NCI-H526 (cell line): ENCODE data around the gene FANK1.
A peak's percentile ranks its signal among the peaks of the same experiment; 100 is the strongest.
"Not testable (repeated sequence)": the region's sequence is repeated elsewhere in the genome, so short reads cannot be mapped to it uniquely, and the experiment has no call there.

ENCODE experiments used
- DNase-seq, 2 experiments: peaks; one replicate each; lab custom pipeline; 2025; lab: John Stamatoyannopoulos, UW

The FANK1 gene

DNA sequence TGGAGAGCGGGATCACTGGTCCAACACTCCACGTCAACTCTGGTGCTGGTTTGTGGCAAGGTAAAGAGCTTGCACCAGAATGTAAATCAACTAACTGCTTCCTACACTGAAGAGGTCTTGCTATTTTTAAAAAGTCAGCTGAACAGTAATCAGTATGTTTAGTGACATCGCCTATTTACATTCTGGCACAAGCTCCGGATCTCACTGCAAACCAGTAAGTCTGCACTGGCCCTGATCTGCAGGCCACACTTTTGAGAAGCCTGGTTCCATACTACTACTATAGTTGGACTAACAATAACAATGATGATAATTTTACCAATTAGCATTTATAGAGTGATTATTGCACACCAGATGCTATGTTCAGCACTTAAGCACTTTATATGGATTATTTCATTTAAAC, 6.9 kb upstream of the FANK1 start:
- DNase-seq, result not testable (repeated sequence)

DNA sequence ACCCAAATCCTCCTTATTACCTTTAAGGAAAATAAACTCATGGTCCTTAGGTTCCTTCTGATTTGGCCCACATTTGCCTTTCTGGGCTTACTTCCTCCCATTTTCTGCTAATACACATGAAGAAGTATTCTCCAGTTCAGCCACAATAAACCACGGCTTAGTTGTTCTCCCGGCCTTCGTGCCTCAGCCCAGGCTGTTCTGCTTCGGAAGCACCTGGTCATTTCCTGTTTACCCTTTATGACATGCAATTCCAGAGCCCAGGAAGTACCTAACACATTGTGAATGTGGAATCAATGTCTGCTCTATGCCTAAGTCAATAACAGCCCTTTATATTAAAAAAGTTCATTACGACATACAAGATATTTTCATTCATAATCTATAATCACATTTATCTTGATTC, 4.0 kb upstream of the FANK1 start:
- DNase-seq, result not testable (repeated sequence)

DNA sequence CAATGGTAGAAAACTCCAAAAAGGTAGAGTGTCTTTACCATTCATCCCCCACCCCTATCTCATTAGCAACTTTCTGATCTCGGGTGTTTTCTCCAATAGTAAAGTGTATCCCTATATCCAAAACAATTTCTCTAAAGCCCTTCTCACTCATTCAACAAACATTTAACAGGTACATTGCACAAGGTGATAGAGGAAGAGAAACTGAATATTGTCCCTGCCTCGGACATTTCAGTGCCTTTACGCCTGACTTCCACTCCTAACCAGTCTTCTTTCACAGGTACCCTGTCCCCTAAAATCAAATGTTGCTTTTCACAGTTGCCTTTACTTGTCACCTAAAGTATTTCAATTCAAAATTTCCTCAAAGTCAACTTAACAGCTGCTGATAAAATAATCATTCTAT, 2.2 kb upstream of the FANK1 start:
- not testable (repeated sequence) for DNase-seq

DNA sequence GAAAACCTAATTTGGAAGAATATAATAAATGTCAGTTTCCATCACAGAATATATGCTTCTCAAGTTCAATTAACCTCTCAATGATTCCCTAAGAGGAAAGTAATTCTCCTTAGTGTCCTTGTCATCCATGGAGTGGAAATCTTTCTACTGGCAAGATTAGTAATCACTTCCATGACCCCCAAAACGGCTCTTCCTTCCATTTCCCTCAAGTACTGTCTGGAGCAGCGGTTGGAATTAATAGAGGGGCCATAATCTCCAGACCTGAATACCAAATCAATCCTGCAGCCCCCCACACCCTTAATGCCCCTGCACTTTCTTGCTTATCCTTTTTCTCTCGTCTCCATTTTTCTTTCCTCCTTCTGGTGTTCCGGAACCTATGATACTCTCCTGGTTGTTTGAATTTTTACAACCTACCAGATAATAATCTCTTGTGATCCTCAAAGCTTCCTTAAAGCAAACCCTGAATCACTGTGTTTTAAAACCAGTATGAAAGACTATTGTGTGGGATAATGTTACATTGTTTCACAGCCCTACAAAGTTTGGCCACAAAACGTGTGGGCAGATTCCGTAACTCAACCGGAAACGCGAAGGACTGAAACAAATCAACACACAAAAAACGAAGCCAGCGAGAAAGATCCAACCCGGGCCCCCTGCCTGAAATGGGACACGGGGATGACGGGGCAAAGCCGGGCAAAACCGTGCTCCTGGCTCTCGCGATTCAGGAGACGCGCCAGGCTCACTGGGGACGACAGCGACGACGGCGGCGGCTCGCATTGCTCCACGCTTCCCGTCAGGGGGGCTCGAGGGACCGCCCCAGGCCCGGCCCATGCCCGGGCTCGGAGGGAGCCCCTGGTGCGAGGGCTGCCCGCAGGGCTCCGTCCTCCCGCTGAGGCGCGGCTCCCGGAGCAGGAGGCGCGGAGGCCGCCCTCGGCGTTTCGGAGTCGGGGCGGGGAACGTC, 955 bp upstream of the FANK1 start:
- peak in 1 of 2 experiments; percentile 27 for DNase-seq

DNA sequence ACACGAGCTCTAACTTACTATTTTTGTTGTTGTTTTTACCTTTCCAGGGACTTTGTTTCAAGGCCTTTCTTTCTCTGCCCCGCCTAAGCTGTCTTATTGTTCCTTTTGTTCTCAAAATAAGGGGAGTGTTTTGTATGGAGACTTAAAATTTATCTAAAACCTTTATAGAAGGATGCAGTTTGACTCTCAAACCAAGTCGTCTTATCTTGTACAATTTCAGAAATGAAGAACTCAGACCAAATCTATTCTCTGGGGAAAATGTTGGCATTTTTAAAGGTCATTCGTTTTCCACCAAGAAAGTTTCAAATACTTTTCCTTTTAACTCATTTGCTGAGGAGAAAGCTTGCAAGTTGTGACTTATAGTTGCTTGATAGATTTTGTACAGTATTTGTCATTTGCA, 953 bp downstream of the FANK1 start:
- DNase-seq, result not testable (repeated sequence)

DNA sequence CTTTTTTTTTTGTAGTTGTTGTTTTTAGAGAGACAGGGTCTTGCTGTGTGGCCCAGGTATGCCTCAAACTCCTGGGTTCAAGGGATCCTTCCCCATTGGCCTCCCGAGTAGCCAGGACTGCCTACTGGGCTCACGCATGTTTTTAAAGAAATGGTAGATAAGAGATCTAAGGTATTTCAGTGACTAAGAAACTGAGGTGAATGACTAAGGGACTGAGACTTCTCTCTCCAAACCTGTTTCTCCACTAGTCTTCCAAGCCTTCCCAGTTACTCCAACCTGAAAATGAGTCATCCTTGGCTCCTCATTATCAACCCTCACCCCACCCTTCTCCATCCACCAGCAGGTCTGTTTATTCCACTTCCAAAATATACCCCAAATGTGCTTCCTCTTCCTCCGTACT, 4.6 kb downstream of the FANK1 start:
- DNase-seq, result not testable (repeated sequence)

DNA sequence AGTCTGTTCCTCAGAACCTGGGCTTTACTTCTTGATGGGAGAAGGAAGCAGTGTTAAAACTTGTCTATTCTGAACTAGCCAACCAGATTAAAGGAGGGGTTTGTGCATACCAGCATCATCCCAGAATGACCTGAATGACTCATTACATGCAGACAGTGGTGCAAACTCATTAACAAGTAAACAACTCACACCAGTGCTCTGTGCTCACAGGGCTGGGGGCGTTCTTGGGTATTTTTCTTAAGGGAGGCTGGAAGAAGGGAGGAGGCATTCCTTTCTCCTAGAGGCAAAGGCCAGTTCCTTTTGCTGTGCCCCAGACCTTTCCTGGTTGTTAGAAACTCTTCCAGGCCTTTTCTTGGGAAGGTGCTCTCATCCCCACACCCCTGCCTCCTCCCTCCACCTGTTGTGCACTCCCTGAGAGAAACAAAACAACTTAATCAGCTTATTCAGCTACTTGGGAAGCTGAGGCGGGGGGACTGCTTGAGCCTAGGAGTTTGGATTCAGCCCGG, 6.8 kb downstream of the FANK1 start:
- DNase-seq, result not testable (repeated sequence)

- DNase-seq, result not testable (repeated sequence)
Measured at GRCh38 chr10:125905069-125905994, 9.0 kb downstream of the FANK1 start.

DNA sequence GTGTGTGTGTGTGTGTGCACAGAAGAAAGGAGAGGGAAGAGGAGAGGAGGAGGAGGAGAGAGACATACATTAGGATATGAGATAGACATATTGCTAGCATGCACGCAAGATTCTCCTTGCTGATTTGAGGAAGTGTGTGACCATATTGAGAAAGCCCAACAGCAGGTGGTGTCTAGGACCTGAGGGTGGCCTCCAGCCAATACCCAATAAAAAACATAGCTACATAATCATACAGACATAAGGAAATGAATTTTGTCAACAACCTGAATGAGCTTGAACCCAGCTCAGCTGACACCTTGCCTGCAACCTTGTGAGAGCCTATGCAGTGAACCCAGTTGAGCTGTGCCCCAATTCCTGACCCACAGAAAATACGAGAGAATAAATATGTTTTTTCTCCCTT, 11.2 kb downstream of the FANK1 start:
- not testable (repeated sequence) for DNase-seq

DNA sequence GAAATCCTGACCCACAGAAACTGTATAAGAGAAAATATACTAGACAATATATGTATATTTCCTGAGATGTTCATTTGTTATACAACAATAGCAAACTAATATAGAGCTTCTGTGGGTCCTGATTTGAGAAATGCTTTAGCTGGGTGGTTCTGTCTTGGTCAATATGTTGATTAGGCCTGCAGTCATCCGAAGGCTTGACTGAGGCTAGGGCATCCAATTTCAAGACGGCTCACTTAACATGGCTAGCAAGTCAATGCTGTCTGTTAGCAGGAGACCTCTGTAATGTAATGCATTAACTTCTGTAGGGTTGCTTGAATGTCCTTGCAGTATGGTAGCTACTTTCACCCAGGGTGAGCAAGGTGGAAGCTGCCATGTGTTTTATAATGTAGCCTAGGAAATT, 12.4 kb downstream of the FANK1 start:
- DNase-seq, result not testable (repeated sequence)

GRCh38 chr10:125909491-125909890, 13.1 kb downstream of the FANK1 start:
- DNase-seq, result not testable (repeated sequence)

- DNase-seq, result no peak
Measured at GRCh38 chr10:125911145-125911544, 14.8 kb downstream of the FANK1 start.

- DNase-seq, result no peak
Measured at GRCh38 chr10:125911990-125912389, 15.6 kb downstream of the FANK1 start.

DNA sequence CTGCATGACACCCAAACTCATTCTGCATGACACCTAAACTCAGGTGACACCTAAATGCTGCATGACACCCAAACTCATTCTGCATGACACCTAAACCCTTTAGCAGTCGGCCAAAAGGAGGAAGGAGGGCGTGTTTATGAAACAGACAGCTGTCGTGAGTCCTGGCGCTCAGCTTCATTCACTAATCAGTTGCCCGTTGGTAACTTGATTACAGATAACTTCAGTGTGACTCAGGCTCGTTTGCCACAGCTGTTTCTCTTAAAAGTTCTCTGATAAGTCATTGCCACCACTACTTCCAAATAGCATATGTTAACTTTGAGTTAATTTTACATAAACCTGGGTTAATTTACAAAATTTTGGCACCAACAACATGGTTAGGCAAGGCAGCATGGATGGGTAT, 16.9 kb downstream of the FANK1 start:
- not testable (repeated sequence) for DNase-seq

GRCh38 chr10:125916977-125917376, 20.6 kb downstream of the FANK1 start:
- no peak for DNase-seq

DNA sequence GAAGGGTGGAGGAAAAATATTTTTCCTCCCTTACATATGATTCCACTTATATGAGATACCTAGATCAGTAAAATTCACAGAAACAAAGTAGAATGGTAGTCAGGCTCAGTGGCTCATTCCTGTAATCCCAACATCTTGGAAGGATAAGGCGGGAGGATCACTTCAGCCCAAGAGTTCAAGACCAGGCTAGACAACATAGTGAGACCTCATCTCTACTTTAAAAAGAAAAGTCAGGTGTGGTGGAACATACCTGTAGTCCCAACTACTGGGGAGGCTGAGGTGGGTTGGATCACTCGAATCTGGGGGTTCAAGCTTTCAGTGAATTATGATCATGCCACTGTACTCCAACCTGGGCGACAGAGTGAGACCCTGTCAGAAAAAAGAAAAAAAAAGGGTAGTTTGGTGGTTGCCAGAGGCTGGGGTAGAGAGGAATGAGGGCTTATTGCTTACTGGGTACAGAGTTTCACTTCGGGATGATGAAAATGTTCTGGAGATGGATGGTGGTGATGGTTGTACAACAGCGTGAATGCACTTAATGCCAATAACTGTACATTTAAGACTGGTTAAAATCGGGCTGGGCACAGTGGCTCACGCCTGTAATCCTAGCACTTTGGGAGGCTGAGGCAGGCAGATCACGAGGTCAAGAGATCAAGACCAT, 21.5 kb downstream of the FANK1 start:
- DNase-seq, result not testable (repeated sequence)

DNA sequence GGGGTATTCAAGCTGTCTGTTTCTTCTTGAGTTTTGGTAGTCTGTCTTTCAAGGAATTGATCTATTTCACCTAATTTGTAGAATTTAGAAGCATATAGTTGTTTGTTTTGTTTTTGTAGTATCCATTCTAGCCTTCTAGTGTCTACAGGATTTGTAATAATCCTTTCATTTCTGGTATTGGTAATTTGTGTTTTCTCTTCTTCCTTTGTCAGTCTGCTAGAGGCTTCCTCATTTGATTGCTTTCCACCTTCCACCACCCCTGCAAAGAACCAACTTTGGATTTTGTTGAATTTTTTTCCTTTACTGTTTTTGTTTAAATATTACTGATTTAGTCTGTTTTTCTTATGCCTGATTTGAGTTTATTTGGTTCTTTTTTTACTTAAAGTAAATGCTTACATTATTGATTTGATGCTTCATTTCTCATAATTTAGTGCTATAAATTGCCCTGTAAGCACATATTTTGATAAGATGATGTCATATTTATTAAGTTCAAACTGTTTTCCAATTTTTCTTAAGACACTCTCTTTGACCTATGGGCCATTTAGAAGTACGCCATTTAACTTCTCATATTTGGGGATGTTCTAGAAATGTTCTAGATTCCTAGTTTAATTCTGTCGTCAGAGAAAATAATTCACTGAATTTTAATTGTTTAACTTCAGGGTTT, 25.4 kb downstream of the FANK1 start:
- not testable (repeated sequence) for DNase-seq

GRCh38 chr10:125925262-125925834, 29.0 kb downstream of the FANK1 start:
- no peak for DNase-seq

DNA sequence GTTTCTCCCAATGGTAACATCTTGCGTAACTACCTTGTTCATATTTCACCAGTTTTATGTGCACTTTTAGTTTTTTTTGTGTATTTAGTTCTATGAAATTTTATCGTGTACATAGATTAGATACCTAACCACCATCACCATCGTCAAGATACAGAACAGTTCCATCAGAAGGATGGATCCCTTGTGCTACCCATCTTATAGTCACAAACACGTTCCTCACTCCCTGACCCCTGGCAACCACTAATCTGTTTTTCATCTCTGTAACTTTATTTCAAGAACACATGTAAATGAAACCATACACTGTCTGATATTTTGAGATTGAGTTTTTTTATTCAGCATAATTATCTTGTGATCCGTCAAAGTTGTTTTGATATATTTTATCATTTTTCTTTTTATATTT, 29.9 kb downstream of the FANK1 start:
- DNase-seq, result no peak

DNA sequence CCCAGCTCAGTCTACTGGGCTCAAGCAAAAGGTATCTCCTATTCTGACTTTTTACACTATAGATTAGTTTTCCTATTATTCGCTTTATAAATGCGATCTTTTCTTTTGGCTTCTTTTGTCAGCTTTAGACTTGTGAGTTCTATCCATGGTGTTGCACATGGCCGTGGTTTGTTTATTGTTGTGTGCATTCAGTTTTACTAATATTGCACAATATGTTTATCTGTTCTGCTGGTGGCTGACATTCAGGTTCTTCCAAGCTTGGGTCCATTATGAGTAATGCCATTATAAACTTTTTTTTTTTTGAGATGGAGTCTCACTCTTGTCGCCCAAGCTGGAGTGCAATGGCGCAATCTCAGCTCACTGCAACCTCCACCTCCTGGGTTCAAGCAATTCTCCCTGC, 30.9 kb downstream of the FANK1 start:
- DNase-seq, result not testable (repeated sequence)
